Liver (tissue), 9 donors: ENCODE measurements around the gene LRIG1. TPM values are rescaled to one million over a fixed set of nuclear protein-coding genes. Genes with fewer than 3 reads are reported as not detected.

Experiments
- DNase-seq: peaks from one replicate; pipeline ENCODE4 v3.0.0-alpha.2; 2017; ENCODE audit warnings: low spot score
- H3K27ac ChIP-seq, 2 donors: one replicate each; pipeline ENCODE4 v1.7.0; 2013; ENCODE audit warnings: inconsistent platforms in 2 of 2, low read length in 2 of 2, control low read depth in 1 of 2, low read depth in 1 of 2, mild to moderate bottlenecking in 1 of 2
- H3K27me3 ChIP-seq, 4 donors: one replicate each; pipeline versions ENCODE4 v1.6.1 to v1.7.0; 2013; ENCODE audit warnings: low read length in 3 of 4, inconsistent platforms in 1 of 4, mild to moderate bottlenecking in 1 of 4, moderate library complexity in 1 of 4; ENCODE audit not compliant: control insufficient read depth in 4 of 4, insufficient read depth in 4 of 4
- H3K36me3 ChIP-seq, 4 donors: one replicate each; pipeline versions ENCODE4 v1.6.1 to v1.7.0; 2013; ENCODE audit warnings: low read length in 3 of 4, mild to moderate bottlenecking in 3 of 4, low read depth in 1 of 4, moderate library complexity in 1 of 4; ENCODE audit not compliant: control insufficient read depth in 4 of 4, insufficient read depth in 3 of 4
- H3K4me1 ChIP-seq, 4 donors: one replicate each; pipeline versions ENCODE4 v1.6.1 to v1.7.0; 2013; ENCODE audit warnings: low read length in 3 of 4, mild to moderate bottlenecking in 3 of 4, moderate library complexity in 1 of 4; ENCODE audit not compliant: control insufficient read depth in 4 of 4, insufficient read depth in 4 of 4
- H3K4me3 ChIP-seq, 3 donors: one replicate each; pipeline versions ENCODE4 v1.6.1 to v1.7.0; 2013; ENCODE audit warnings: low read length in 3 of 3, control low read depth in 1 of 3, low read depth in 1 of 3, mild to moderate bottlenecking in 1 of 3
- H3K9ac ChIP-seq, 2 donors: one replicate each; pipeline ENCODE4 v1.7.0; 2013; ENCODE audit warnings: low read length in 2 of 2, mild to moderate bottlenecking in 2 of 2, moderate library complexity in 2 of 2, control low read depth in 1 of 2, low read depth in 1 of 2
- H3K9me3 ChIP-seq, 4 donors: one replicate each; pipeline versions ENCODE4 v1.6.1 to v1.7.0; 2013; ENCODE audit warnings: low read length in 3 of 4; ENCODE audit not compliant: control insufficient read depth in 4 of 4
- EGR1 ChIP-seq, 2 donors: IDR thresholded peaks; 2 replicates each; pipeline ENCODE4 v1.6.1; 2016 to 2018; ENCODE audit warnings: antibody characterized with exemption in 2 of 2, low read depth in 2 of 2
- FOXA1 ChIP-seq: IDR thresholded peaks from 2 replicates; pipeline ENCODE4 v1.6.1; 2016; ENCODE audit warnings: antibody characterized with exemption
- FOXA2 ChIP-seq: IDR thresholded peaks from 2 replicates; pipeline ENCODE4 v1.6.1; 2016; ENCODE audit warnings: antibody characterized with exemption
- GABPA ChIP-seq, 2 donors: IDR thresholded peaks in 1 of 2; conservative IDR thresholded peaks in 1 of 2; 2 replicates each; pipeline ENCODE4 v1.6.1; 2016; ENCODE audit warnings: antibody characterized with exemption in 2 of 2, mild to moderate bottlenecking in 1 of 2, moderate library complexity in 1 of 2
- HNF4A ChIP-seq, 2 donors: conservative IDR thresholded peaks; 2 replicates each; pipeline ENCODE4 v1.6.1; 2016; ENCODE audit warnings: antibody characterized with exemption in 2 of 2, mild to moderate bottlenecking in 2 of 2
- HNF4G ChIP-seq: IDR thresholded peaks from 2 replicates; pipeline ENCODE4 v1.6.1; 2016; ENCODE audit warnings: antibody characterized with exemption
- JUND ChIP-seq, 2 donors: IDR thresholded peaks; 2 replicates each; pipeline ENCODE4 v1.6.1; 2016; ENCODE audit warnings: antibody characterized with exemption in 2 of 2
- NR2F2 ChIP-seq: IDR thresholded peaks from 2 replicates; pipeline ENCODE4 v1.6.1; 2016; ENCODE audit warnings: antibody characterized with exemption
- RAD21 ChIP-seq, 2 donors: IDR thresholded peaks; 2 replicates each; pipeline ENCODE4 v1.6.1; 2016; ENCODE audit warnings: antibody characterized with exemption in 2 of 2, mild to moderate bottlenecking in 2 of 2
- RXRA ChIP-seq, 2 donors: IDR thresholded peaks; 2 replicates each; pipeline ENCODE4 v1.6.1; 2017 to 2018; ENCODE audit warnings: antibody characterized with exemption in 2 of 2, mild to moderate bottlenecking in 1 of 2
- SP1 ChIP-seq: IDR thresholded peaks from 2 replicates; pipeline ENCODE4 v1.6.1; 2018; ENCODE audit warnings: antibody characterized with exemption, mild to moderate bottlenecking
- TAF1 ChIP-seq: conservative IDR thresholded peaks from 2 replicates; pipeline ENCODE4 v1.6.1; 2016; ENCODE audit warnings: antibody characterized with exemption, mild to moderate bottlenecking
- YY1 ChIP-seq: IDR thresholded peaks from 2 replicates; pipeline ENCODE4 v1.6.1; 2016; ENCODE audit warnings: antibody characterized with exemption, mild to moderate bottlenecking
- WGBS: extraction: QIAGEN DNeasy Blood & Tissue Kit; methylation state at CpG from one replicate; pipeline ENCODE4 v1.1.7; 2013; 5-methylcytosine and 5-hydroxymethylcytosine counted together
- polyA plus RNA-seq, 2 donors: library from polyadenylated mRNA; stranded (reverse) in 1 of 2; unstranded in 1 of 2; fragments of 200-250 nt in 1 of 2; fragments of >200 nt in 1 of 2; fragmentation: Nextera tagmentation in 1 of 2; extraction: Ambion mirVana in 1 of 2; gene quantifications; one replicate each; pipeline versions ENCODE4 v1.2.1 to v1.2.3, GENCODE V29; 2013 to 2015
- total RNA-seq, 2 donors: library from RNA; depleted of rRNA; stranded (reverse); fragments of >200 nt; gene quantifications; one replicate each; pipeline ENCODE4 v1.2.3, GENCODE V29; 2014
- TF ChIP-seq, protein P1 (sequence below): IDR thresholded peaks from 2 replicates; pipeline ENCODE4 v1.6.1; 2016; ENCODE audit warnings: antibody characterized with exemption
- TF ChIP-seq, protein P2 (sequence below): IDR thresholded peaks from 2 replicates; pipeline ENCODE4 v1.6.1; 2016; ENCODE audit warnings: antibody characterized with exemption
- TF ChIP-seq, protein P3 (sequence below): fragments of 150-350 bp; IDR thresholded peaks from 2 replicates; pipeline ENCODE4 v1.5.1; 2017; ENCODE audit warnings: improper control_type of control experiment, low read depth, low read length; ENCODE audit not compliant: missing input control
- TF ChIP-seq, protein P4 (sequence below): IDR thresholded peaks from 2 replicates; pipeline ENCODE4 v1.6.1; 2016; ENCODE audit warnings: antibody characterized with exemption, mild to moderate bottlenecking
- TF ChIP-seq, protein P5 (sequence below): IDR thresholded peaks from 2 replicates; pipeline ENCODE4 v1.6.1; 2016; ENCODE audit warnings: antibody characterized with exemption
- donor health status: healthy.
- donor health status: healthy.
- donor health status: healthy.
- donor health status: healthy.
- donor health status: healthy.

Gene LRIG1
- total and polyA plus RNA-seq, 4 donors = 9.4 to 48.9 (median 12.9) TPM

DNA sequence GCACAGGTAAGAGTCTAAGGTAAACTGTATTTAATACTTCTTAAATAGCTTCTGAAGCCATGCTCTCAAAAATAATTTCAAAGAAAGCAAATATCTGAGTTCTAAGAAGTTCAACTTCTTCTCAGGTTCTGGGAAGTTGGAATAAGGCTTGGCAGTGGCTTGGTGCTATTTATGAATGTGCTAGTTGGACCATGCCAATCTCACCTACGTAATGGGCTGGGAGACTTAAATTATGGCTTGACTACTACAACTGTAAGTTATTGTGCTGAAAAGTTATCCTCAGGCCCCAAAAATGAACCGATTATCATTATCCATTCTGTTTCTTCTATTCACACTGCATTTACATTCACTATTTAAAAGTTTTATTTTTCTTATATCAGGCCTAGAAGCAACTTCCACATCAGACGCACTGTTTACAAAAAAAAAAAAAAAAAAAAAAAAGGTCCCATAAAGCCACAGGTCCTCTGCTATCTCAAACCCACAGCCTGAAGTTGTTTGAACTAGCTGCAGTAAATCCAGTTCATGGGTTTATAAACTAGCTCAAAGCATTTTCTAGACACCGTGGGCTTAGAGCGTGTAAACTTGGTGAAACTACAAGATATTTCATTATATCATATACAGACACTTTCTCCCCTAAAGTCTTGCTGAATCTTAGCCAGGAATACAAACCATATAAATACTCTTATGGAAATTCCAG lies 3.4 kb downstream of the LRIG1 start:
- no peak overlapping the region for H3K27ac ChIP-seq
- no peaks in the 10 kb centered on the region for H3K36me3 ChIP-seq
- H3K27me3 ChIP-seq = no peaks in the 10 kb centered on the region
- DNase-seq = no peak
- H3K4me3 ChIP-seq = no peak overlapping the region
- TF ChIP-seq GABPA (IDR thresholded peaks at IDR 0.05 in 1 of 2, conservative IDR thresholded peaks at IDR 0.05 in 1 of 2) = no peak
- TF ChIP-seq, protein P1, sequence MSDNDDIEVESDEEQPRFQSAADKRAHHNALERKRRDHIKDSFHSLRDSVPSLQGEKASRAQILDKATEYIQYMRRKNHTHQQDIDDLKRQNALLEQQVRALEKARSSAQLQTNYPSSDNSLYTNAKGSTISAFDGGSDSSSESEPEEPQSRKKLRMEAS = no peak
- no peak for TF ChIP-seq RAD21 (IDR thresholded peaks at IDR 0.05)
- no peak for TF ChIP-seq TAF1
- TF ChIP-seq FOXA1 = no peak
- TF ChIP-seq, protein P2, sequence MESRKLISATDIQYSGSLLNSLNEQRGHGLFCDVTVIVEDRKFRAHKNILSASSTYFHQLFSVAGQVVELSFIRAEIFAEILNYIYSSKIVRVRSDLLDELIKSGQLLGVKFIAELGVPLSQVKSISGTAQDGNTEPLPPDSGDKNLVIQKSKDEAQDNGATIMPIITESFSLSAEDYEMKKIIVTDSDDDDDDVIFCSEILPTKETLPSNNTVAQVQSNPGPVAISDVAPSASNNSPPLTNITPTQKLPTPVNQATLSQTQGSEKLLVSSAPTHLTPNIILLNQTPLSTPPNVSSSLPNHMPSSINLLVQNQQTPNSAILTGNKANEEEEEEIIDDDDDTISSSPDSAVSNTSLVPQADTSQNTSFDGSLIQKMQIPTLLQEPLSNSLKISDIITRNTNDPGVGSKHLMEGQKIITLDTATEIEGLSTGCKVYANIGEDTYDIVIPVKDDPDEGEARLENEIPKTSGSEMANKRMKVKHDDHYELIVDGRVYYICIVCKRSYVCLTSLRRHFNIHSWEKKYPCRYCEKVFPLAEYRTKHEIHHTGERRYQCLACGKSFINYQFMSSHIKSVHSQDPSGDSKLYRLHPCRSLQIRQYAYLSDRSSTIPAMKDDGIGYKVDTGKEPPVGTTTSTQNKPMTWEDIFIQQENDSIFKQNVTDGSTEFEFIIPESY = no peak
- no peak for TF ChIP-seq YY1
- TF ChIP-seq RXRA (IDR thresholded peaks at IDR 0.05) = no peak
- no peak for TF ChIP-seq EGR1 (IDR thresholded peaks at IDR 0.05; ENCODE audit: low read depth in 2 of 2)
- TF ChIP-seq, protein P3, sequence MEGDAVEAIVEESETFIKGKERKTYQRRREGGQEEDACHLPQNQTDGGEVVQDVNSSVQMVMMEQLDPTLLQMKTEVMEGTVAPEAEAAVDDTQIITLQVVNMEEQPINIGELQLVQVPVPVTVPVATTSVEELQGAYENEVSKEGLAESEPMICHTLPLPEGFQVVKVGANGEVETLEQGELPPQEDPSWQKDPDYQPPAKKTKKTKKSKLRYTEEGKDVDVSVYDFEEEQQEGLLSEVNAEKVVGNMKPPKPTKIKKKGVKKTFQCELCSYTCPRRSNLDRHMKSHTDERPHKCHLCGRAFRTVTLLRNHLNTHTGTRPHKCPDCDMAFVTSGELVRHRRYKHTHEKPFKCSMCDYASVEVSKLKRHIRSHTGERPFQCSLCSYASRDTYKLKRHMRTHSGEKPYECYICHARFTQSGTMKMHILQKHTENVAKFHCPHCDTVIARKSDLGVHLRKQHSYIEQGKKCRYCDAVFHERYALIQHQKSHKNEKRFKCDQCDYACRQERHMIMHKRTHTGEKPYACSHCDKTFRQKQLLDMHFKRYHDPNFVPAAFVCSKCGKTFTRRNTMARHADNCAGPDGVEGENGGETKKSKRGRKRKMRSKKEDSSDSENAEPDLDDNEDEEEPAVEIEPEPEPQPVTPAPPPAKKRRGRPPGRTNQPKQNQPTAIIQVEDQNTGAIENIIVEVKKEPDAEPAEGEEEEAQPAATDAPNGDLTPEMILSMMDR = no peak
- TF ChIP-seq FOXA2 = no peak
- no peak for TF ChIP-seq HNF4A (conservative IDR thresholded peaks at IDR 0.05)
- TF ChIP-seq, protein P4, sequence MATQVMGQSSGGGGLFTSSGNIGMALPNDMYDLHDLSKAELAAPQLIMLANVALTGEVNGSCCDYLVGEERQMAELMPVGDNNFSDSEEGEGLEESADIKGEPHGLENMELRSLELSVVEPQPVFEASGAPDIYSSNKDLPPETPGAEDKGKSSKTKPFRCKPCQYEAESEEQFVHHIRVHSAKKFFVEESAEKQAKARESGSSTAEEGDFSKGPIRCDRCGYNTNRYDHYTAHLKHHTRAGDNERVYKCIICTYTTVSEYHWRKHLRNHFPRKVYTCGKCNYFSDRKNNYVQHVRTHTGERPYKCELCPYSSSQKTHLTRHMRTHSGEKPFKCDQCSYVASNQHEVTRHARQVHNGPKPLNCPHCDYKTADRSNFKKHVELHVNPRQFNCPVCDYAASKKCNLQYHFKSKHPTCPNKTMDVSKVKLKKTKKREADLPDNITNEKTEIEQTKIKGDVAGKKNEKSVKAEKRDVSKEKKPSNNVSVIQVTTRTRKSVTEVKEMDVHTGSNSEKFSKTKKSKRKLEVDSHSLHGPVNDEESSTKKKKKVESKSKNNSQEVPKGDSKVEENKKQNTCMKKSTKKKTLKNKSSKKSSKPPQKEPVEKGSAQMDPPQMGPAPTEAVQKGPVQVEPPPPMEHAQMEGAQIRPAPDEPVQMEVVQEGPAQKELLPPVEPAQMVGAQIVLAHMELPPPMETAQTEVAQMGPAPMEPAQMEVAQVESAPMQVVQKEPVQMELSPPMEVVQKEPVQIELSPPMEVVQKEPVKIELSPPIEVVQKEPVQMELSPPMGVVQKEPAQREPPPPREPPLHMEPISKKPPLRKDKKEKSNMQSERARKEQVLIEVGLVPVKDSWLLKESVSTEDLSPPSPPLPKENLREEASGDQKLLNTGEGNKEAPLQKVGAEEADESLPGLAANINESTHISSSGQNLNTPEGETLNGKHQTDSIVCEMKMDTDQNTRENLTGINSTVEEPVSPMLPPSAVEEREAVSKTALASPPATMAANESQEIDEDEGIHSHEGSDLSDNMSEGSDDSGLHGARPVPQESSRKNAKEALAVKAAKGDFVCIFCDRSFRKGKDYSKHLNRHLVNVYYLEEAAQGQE = no peak
- TF ChIP-seq, protein P5, sequence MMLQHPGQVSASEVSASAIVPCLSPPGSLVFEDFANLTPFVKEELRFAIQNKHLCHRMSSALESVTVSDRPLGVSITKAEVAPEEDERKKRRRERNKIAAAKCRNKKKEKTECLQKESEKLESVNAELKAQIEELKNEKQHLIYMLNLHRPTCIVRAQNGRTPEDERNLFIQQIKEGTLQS = no peak
- TF ChIP-seq SP1 = no peak
- no peak for TF ChIP-seq HNF4G
- no peak for TF ChIP-seq JUND (IDR thresholded peaks at IDR 0.05)
- TF ChIP-seq NR2F2 = no peak
- H3K9ac ChIP-seq = no peak overlapping the region
- H3K9me3 ChIP-seq = no peaks in the 10 kb centered on the region
- 68% methylated on average over 5 of the region's 5 CpGs for WGBS
- peaks cover 7 to 44% (median 29%) of the 10 kb centered on the region in 4 donors for H3K4me1 ChIP-seq
